Stimulated activated CD8-positive, alpha-beta memory T cell treated with anti-CD3 and anti-CD28 coated beads, Interleukin-2, amount 100 ng/mL, for 48 hours (primary cell): Measurements from ENCODE around the gene GABPB2.

Experiments used
- DNase-seq, 2 donors: peaks; one replicate each; pipeline ENCODE4 v3.0.0-alpha.2; 2020; ENCODE audit warnings: low read depth in 2 of 2

GABPB2 gene

GRCh38 chr1:151133018-151133806 is 62.7 kb downstream of the GABPB2 start:
- no peak for DNase-seq

- DNase-seq: no peak
Observed at GRCh38 chr1:151134396-151134795, 63.8 kb downstream of the GABPB2 start.

GRCh38 chr1:151134991-151135390 is 64.4 kb downstream of the GABPB2 start:
- no peak for DNase-seq

- no peak for DNase-seq
Observed at GRCh38 chr1:151135433-151136385, 65.1 kb downstream of the GABPB2 start.

GRCh38 chr1:151137789-151138188 is 67.2 kb downstream of the GABPB2 start:
- no peak for DNase-seq

- DNase-seq: no peak
Observed at GRCh38 chr1:151142411-151143056, 72.0 kb downstream of the GABPB2 start.

- no peak for DNase-seq
Observed at GRCh38 chr1:151143057-151143435, 72.5 kb downstream of the GABPB2 start.

- no peak for DNase-seq
Observed at GRCh38 chr1:151143986-151144385, 73.4 kb downstream of the GABPB2 start.

- no peak for DNase-seq
Observed at GRCh38 chr1:151144474-151145303, 74.1 kb downstream of the GABPB2 start.

- DNase-seq: no peak
Observed at GRCh38 chr1:151145304-151146071, 74.9 kb downstream of the GABPB2 start.

GRCh38 chr1:151146072-151146411 is 75.5 kb downstream of the GABPB2 start:
- DNase-seq: no peak

GRCh38 chr1:151146412-151147131 is 76.0 kb downstream of the GABPB2 start, which contains the start of gene SEMA6C:
Gene SEMA6C (minus strand): TSS chr1:151146631. CDS start chr1:151142621, 4,010 bp downstream.
- DNase-seq: peak; percentile 84 to 88

GRCh38 chr1:151147132-151147503 is 76.6 kb downstream of the GABPB2 start:
- DNase-seq: no peak

GRCh38 chr1:151147665-151148064 is 77.1 kb downstream of the GABPB2 start:
- no peak for DNase-seq

GRCh38 chr1:151156515-151156819 is 85.9 kb downstream of the GABPB2 start, which contains the start of gene TNFAIP8L2:
Gene TNFAIP8L2 (plus strand): TSS chr1:151156649. CDS start chr1:151158698, 2,049 bp downstream.
- peak; percentile 67 to 77 for DNase-seq

GRCh38 chr1:151157067-151157531 is 86.5 kb downstream of the GABPB2 start:
- DNase-seq: peak; percentile 40 to 50

- DNase-seq: peak; percentile 49 to 54
Observed at GRCh38 chr1:151158326-151158725, 87.8 kb downstream of the GABPB2 start.

GRCh38 chr1:151158751-151159251 is 88.2 kb downstream of the GABPB2 start:
- DNase-seq: no peak

GRCh38 chr1:151159373-151159772 is 88.8 kb downstream of the GABPB2 start:
- DNase-seq: no peak
